Measurements from ENCODE around the gene MALT1. TPM values are rescaled to one million over a fixed set of nuclear protein-coding genes. Genes with fewer than 3 reads are reported as not detected.
"Not testable (repeated sequence)": the region's sequence is repeated elsewhere in the genome, so short reads cannot be mapped to it uniquely, and the experiment has no call there.

MALT1 gene
- polyA plus RNA-seq, 2 of the 4 experiments (the other 2 are of a cell fraction) = 30.7 to 34.0 TPM

DNA sequence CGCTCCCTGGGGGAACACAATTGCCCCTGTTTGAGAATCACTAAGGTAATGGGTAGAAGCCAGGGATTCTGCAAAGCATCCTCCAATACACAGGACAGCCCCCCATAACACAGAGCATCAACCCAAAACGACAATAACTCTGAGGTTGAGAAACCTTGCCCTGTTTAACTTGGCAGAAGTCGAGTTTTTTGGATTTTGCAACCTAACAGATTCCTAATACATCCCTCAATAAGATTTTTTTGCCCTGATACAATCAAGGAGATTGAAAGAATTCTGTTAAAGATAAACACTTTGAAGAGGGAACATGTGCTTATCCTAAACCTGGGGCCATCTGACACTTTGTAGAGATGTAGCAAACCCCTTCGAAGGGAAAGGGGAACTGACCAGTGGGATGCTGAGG, 100.9 kb downstream of the MALT1 start:
- 46% methylated on average over 4 of the region's 4 CpGs for WGBS (ENCODE audit: missing lambda C conversion rate)
- POLR2A ChIA-PET = no interaction called here
- H3K4me3 ChIP-seq = no peak overlapping the region
- CTCF ChIA-PET = interaction anchor here (1.0 to 11.7 kb wide), 3 partner anchors 9 to 298 kb away, joined by 3 to 190 read pairs (median 12); no protein-coding TSS in a partner anchor
- ATAC-seq (no peak), DNase-seq (ENCODE audit: low read depth in 1 of 2, low spot score in 1 of 2) (no peak), FAIRE-seq (no peak)
- TF ChIP-seq HDAC2 (IDR thresholded peaks at IDR 0.05) = no peak
- TF ChIP-seq, protein P1, sequence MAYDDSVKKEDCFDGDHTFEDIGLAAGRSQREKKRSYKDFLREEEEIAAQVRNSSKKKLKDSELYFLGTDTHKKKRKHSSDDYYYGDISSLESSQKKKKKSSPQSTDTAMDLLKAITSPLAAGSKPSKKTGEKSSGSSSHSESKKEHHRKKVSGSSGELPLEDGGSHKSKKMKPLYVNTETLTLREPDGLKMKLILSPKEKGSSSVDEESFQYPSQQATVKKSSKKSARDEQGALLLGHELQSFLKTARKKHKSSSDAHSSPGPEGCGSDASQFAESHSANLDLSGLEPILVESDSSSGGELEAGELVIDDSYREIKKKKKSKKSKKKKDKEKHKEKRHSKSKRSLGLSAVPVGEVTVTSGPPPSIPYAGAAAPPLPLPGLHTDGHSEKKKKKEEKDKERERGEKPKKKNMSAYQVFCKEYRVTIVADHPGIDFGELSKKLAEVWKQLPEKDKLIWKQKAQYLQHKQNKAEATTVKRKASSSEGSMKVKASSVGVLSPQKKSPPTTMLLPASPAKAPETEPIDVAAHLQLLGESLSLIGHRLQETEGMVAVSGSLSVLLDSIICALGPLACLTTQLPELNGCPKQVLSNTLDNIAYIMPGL (CRISPR knock-in tag; IDR thresholded peaks at IDR 0.05; ENCODE audit: borderline replicate concordance) = no peak
- H3K9me3 ChIP-seq = no peaks in the 10 kb centered on the region
- peaks cover 7% of the 10 kb centered on the region; the same call in 1 of the 3 replicates for H3K4me1 ChIP-seq
- no peak overlapping the region for H3K4me2 ChIP-seq
- H3K27ac ChIP-seq = no peak overlapping the region

DNA sequence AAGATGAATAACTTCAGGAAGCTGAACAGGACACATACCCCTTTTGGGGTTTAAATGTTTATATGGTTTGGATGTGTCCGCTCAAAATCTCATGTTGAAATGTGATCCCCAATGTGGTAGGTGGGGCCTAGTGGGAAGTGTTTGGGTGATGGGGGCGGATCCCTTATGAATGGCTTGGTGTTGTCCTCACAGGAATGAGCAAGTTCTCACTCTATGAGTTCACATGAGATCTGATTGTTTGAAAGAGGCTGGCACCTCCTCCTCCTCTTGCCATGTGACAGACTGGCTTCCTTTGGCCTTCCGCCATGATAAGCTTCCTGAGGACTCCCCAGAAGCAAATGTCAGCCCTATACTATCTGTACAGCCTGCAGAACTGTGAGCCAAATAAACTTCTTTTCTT, 104.8 kb downstream of the MALT1 start:
- no peak for ATAC-seq
- no peak overlapping the region for H3K4me2 ChIP-seq
- POLR2A ChIA-PET = no interaction called here
- FAIRE-seq = no peak
- no peak overlapping the region for H3K4me3 ChIP-seq
- peaks cover under 1% of the 10 kb centered on the region; the same call in 1 of the 3 replicates for H3K4me1 ChIP-seq
- DNase-seq (ENCODE audit: low read depth in 1 of 2, low spot score in 1 of 2) = no peak
- TF ChIP-seq PHF8 (IDR thresholded peaks at IDR 0.05; ENCODE audit: borderline replicate concordance, low read depth) = no peak
- TF ChIP-seq, protein P2, sequence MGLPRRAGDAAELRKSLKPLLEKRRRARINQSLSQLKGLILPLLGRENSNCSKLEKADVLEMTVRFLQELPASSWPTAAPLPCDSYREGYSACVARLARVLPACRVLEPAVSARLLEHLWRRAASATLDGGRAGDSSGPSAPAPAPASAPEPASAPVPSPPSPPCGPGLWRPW (IDR thresholded peaks at IDR 0.05) = no peak
- TF ChIP-seq, protein P3, sequence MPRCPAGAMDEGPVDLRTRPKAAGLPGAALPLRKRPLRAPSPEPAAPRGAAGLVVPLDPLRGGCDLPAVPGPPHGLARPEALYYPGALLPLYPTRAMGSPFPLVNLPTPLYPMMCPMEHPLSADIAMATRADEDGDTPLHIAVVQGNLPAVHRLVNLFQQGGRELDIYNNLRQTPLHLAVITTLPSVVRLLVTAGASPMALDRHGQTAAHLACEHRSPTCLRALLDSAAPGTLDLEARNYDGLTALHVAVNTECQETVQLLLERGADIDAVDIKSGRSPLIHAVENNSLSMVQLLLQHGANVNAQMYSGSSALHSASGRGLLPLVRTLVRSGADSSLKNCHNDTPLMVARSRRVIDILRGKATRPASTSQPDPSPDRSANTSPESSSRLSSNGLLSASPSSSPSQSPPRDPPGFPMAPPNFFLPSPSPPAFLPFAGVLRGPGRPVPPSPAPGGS (IDR thresholded peaks at IDR 0.05) = no peak
- no peak for TF ChIP-seq MYC (IDR thresholded peaks at IDR 0.05; ENCODE audit: borderline replicate concordance, low read length)
- TF ChIP-seq, protein P4, sequence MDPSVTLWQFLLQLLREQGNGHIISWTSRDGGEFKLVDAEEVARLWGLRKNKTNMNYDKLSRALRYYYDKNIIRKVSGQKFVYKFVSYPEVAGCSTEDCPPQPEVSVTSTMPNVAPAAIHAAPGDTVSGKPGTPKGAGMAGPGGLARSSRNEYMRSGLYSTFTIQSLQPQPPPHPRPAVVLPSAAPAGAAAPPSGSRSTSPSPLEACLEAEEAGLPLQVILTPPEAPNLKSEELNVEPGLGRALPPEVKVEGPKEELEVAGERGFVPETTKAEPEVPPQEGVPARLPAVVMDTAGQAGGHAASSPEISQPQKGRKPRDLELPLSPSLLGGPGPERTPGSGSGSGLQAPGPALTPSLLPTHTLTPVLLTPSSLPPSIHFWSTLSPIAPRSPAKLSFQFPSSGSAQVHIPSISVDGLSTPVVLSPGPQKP (IDR thresholded peaks at IDR 0.05; ENCODE audit: low read depth, low read length) = no peak
- TF ChIP-seq RCOR1 (IDR thresholded peaks at IDR 0.05; ENCODE audit: low read depth, low read length) = no peak
- TF ChIP-seq EHMT2 (IDR thresholded peaks at IDR 0.05; ENCODE audit: low read depth) = no peak
- TF ChIP-seq NFE2L2 (conservative IDR thresholded peaks at IDR 0.05; ENCODE audit: low read length) = no peak
- TF ChIP-seq ZC3H11A (IDR thresholded peaks at IDR 0.05) = no peak
- no peak for TF ChIP-seq SREBF2 (IDR thresholded peaks at IDR 0.05)
- TF ChIP-seq KDM5A (IDR thresholded peaks at IDR 0.05) = no peak
- no peak for TF ChIP-seq MAFK (IDR thresholded peaks at IDR 0.05; ENCODE audit: partially characterized antibody)
- no peak for TF ChIP-seq HOXB5 (CRISPR knock-in tag; IDR thresholded peaks at IDR 0.05)
- TF ChIP-seq EP300 (IDR thresholded peaks at IDR 0.05) = no peak
- no peak for TF ChIP-seq KDM1A (IDR thresholded peaks at IDR 0.05; ENCODE audit: low read depth)
- no peak for TF ChIP-seq ZNF302 (CRISPR knock-in tag; IDR thresholded peaks at IDR 0.05)
- no peak for TF ChIP-seq HEYL (CRISPR knock-in tag; IDR thresholded peaks at IDR 0.05)
- TF ChIP-seq ESRRA (IDR thresholded peaks at IDR 0.05; ENCODE audit: borderline replicate concordance, low read length) = no peak
- no peak for TF ChIP-seq NPAS2 (CRISPR knock-in tag; IDR thresholded peaks at IDR 0.05; ENCODE audit: borderline replicate concordance)
- no peaks in the 10 kb centered on the region for H3K9me3 ChIP-seq
- no peak overlapping the region for H3K27ac ChIP-seq
- WGBS (ENCODE audit: missing lambda C conversion rate) = 89% methylated on average over 3 of the region's 3 CpGs
- CTCF ChIA-PET = interaction anchor here (1.2 to 12.8 kb wide), 5 partner anchors 7 to 627 kb away, joined by 3 to 206 read pairs (median 8); no protein-coding TSS in a partner anchor

DNA sequence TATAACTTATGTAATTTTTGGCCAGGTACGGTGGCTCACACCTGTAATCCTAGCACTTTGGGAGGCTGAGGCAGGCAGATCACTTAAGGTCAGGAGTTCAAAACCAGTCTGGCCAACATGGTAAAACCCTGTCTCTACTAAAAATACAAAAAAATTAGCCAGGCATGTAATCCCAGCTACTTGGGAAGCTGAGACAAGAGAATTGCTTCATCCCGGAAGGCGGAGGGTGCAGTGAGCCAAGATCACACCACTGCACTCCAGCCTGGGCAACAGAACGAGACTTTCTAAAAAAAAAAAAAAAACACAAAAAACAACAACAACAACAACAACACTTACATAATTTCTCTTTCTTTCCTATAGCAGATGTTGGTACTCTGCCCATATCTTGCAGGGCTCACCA, 105.3 kb downstream of the MALT1 start:
- 82% methylated on average over 4 of the region's 4 CpGs for WGBS (ENCODE audit: missing lambda C conversion rate)
- H3K27ac ChIP-seq; H3K4me3 ChIP-seq; H3K4me2 ChIP-seq; H3K4me1 ChIP-seq; H3K9me3 ChIP-seq; POLR2A ChIA-PET; DNase-seq (ENCODE audit: low read depth in 1 of 2, low spot score in 1 of 2); FAIRE-seq; ATAC-seq: not testable (repeated sequence)
- CTCF ChIA-PET = interaction anchor here (0.8 to 12.8 kb wide), 5 partner anchors 8 to 626 kb away, joined by 3 to 206 read pairs (median 8); no protein-coding TSS in a partner anchor

Measured in A549 (cell line).